ENCODE data around the gene HSPB7.
A peak's percentile ranks its signal among the peaks of the same experiment; 100 is the strongest.
"Not testable (repeated sequence)": the region's sequence is repeated elsewhere in the genome, so short reads cannot be mapped to it uniquely, and the experiment has no call there.

HSPB7 gene

DNA sequence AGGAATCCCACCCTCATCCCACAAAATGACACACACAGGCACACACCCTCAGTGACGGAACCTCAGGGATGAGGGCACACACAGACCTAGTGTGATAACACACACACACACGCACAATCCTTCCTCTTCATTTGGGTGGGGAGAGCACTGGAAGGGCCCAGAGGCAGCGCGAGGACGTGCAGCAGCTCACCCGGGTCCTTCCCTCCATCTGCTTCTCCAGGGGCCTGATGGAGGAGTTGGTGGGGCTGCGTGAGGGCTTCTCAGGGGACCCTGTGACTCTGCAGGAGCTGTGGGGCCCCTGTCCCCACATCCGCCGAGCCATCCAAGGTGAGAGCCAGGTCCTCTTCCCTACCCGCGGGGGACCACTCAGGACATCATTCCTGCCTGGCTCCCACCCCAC is 4.5 kb upstream of the HSPB7 start:
- no peak for DNase-seq (ENCODE audit: low read depth in 2 of 2)

DNA sequence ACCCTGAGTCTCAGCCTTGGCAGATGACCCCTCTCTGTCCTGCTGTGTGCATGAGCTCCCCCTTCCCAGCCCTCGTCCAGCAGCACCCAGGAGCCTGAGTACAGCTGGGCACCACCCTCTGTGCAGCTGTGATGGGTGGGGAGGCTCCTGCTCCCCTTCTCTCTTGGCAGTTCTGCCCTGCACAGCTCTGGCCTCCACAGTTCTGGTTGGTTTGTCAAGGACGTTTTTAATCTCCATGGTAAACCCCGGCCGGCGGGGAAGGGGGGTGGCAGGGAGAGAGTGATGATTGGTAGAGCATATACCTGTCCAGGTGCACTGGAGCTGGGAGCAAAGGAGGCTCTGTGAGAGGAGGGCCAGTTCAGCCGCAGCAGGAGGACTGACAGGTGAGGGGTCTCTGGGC is 3.8 kb upstream of the HSPB7 start, which contains the start of gene CLCNKA:
CLCNKA (plus strand) TSS at position 356 of the 400 bp plus-strand sequence. CDS start 584 bp downstream, outside the sequence.
- DNase-seq (ENCODE audit: low read depth in 2 of 2), result no peak

DNA sequence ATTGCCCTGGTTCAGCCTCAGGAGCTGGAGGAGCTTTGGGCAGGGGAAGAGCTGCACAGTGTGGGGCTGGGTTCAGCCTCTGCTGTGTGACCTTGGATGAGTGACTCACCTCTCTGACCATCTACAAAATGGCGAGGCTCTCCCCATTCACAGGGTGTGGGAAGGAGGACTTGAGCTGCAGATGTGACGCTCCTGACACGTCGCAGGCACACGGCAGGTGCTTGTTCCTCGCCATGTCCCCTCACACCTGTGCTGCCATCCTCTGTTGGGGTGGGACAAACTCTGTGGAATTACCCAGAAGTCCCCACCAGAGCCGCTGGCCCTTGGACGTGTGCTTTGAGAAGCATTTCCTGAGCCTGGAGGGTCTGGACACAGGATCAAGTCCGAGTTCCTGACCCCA is 3.0 kb upstream of the HSPB7 start:
- DNase-seq (ENCODE audit: low read depth in 2 of 2), result not testable (repeated sequence)

DNA sequence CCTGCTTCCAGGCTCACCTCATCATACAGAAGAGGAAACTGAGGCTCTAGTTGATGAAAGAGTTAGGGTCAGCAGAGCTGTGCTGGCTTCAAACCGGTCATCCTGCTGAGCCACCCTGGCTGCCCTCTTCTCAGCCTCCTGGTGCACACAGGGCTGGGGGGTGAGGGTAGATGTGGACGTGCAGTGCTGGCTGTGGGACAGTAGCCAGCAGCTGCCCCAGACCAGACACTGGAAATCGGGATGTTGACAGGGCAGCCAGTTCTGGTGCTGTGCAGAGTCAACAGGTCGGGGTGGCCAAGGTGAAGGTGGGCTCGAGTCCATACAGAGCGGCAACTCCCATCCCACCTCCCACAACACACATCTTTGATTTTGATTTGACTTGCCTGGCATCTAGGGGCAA is 2.5 kb upstream of the HSPB7 start:
- DNase-seq (ENCODE audit: low read depth in 2 of 2), result no peak

DNA sequence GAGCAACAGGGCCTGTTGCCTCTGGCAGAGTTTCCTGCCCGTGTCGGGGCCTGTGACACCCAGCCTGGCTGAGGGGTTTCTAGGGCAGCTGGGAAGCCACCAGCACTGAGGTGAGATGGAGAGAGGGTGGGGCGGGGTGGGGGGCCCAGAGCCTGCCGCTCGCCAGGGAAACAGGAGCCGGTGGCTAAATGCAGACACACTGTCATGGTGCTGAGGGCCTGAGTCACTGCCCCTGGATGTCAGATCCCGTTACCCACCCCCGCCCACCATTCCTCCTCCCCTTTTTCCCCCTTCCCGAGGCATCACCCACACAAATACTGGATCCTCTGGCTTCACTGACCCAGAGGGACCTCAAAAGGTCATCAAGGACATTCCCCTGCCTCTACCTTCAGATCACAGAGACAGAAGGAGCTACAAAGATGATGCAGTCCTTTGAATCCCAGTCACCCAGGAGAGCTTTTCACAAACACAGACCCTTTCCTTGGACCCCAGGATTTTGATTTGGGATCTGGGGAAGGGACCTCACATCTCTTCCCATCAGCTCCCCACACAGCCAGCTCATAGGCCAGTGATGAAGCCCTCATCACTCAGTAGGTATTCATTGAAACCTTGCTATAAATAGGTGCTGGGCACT is 1.9 kb upstream of the HSPB7 start:
- no peak for DNase-seq (ENCODE audit: low read depth in 2 of 2)

DNA sequence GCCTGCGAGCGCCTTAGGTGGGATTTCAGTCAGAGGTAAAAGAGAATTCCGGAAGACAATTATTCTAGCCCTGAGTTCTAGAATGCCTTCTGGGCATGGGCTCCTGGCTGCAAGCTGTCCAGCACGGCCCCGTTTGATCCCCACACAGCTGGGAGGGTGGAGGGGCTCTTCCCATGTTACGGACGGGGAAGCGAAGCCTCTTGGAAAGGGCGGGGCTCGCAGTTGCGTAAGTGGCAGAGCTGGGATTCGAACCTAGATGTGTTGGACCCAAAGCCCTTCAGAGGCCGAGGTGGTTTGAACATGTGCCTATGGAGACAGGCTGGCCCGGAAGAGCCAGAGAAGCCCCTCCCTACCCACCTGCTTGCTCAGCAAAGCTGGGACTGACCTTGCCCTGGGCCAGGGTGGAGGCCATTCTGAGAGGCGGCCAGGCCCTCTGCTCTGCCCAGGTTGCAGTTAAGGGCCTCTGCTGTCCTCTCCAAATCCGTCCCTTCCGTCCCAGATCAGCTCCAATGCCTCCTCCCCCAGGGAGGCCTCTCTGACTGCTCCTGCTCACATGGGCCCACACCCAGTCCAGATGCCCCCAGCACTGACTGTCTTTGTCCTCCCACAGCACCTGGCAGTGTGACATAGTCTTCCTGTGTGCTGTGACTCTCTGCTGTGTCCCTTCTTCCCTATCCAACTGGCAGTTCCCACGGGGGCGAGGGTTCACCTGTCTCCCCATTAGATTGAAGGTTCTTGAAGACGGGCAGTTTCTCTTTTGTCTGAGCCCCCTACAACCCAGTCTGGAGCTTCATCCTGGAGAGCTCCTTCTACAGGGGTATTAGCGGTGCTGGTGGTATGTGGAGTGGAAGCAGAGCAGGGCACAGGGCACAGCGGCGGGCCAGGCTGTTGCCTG is 1.2 kb upstream of the HSPB7 start:
- DNase-seq (ENCODE audit: low read depth in 2 of 2), result no peak

DNA sequence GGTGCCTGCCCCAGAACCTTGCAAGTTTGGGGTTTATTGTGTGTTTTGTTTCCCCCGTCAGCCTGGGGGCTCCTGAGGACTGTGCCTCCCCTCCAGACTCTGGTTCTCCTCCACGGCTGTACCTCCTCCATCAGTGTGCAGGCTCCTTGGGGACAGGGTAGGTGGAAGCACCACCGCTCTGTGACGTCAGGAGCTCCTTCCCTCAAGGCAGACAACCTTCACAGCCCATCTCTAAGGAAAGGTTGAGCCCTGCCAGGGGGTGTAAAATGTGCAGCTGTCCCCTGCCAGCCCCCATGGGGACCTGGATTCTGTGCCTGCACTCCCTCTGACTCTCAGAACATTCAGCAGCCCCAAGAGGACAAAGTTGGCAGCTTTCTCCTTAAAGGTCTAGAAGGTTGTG is 465 bp upstream of the HSPB7 start:
- no peak for DNase-seq (ENCODE audit: low read depth in 2 of 2)

DNA sequence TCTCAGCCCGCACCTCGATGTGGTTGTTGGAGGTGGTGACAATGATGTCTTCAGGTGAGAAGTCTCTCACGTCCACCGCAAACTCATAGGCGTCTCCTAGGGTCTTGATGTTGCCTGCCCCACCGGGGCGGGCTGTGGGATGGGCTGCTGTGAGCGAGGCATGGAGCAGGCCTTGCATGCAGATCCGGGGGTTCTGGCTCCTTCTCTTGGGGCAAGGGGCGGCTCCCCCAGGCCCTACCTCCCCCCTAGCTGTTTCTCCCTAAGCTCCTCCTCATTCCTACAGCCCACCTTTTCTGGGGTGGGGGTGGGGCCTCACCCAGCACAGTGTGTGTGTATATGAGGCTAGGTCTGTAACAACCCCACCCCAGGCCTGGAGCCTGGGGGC is 775 bp downstream of the HSPB7 start:
- no peak for DNase-seq (ENCODE audit: low read depth in 2 of 2)

DNA sequence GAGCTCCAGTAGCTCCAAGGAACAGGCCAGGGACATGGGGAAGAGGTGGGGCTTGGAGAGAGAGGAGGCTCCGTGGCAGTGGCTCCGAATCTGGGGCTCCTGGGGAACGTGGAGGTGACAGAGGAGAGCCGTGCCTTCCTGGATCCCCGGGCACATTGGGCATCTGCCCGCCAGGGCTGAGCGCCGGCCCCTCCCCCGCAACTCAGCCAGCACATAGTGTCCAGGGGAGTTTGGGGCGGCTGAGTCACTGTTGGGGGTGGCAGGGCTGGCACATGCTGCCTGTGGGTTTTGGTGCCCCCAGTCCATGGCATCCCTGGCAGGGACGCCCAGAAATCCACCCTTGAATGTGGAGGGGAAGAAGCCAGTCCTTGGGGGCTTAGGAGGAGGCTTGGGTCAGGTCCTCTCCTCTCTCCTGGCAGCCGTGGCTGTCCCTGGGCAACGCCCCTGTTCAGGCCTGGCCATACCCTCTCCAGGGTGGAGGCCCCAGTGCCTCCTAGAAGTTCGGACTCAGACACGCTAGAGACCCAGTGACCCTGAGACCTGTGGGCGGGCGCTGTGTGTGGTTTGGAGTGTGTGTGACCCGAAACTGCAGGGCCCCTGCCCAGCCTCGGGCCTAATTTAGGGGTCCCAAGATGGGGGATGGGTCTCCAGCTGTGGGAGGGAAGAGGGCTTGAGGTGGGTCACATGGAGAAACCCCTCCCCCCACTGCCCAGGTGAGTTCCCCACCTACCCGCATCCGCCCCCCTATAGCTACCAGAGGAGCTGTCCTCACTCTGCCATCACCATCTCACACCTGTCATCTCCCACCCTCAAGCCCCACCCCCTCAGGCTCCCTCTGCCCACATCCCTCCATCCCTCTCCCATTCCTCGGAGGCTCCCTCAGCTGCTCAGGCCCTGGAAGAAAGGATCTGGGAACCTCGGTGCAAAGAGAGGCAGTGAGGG is 1.6 kb downstream of the HSPB7 start:
- no peak for DNase-seq (ENCODE audit: low read depth in 2 of 2)

DNA sequence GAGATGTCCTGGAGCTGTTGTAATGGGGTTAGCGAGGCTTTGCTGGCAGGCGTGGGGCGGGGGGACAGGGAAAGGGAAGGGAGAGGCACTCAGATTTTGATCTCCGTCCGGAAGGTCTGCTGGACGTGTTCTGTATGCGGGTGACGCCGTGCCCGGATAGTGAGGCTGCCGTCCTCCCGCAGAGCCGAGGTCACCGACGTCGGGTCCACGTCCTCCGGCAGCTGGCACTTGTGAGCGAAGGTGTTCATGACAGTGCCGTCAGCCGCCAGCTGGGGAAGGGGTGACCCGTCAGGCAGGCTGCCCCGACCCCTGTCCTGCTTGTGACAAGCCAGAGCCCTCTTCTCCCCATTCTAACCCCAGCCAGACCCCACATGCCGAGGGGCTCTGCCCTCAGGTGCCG is 2.4 kb downstream of the HSPB7 start:
- DNase-seq (ENCODE audit: low read depth in 2 of 2), result no peak

DNA sequence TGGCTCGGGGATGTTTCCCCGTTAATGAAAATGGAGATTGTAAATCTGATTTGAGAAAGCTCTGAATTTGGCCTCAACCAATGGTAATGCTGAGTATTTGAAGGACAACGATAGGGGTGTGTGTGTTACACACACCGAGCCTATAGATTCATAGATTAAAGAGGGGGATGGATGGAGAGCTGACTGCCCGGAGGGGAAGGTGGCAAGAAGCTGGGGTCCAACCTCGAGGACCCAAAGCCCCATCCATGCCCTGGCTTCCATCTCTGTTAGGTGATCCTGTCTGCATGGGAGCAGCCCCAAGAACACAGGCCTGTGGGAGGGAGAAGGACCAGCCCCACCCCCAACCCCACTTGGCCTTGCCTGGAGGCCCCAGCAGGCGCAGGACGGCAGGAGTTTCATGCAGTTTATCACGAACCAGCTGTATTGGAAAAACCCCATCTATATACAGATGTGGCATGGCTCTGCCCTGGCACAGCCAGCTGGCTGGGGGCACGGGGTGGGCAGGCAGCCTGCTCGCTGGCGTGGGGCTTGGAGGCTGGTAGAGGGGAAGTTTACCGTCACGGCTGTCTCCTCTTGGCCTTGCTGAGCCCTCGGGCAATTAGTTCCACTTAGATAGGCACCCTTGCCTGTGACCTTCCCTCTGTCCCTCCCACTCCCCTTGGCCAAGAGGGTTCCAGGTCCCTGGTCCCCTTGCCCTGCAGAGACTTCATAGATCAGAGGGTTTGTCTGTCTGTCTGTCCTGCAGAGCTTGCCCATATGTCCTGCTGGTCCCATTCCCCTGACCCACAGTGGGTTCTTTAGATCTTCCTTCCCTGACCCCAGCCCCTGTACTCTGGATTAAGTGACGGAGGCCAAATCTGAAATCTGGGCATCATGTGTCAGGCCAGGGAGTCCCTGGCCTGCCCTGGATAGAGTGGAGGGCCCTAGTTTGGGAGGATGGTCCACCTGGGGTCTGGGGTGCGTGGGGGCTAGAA is 3.0 kb downstream of the HSPB7 start:
- no peak for DNase-seq (ENCODE audit: low read depth in 2 of 2)

DNA sequence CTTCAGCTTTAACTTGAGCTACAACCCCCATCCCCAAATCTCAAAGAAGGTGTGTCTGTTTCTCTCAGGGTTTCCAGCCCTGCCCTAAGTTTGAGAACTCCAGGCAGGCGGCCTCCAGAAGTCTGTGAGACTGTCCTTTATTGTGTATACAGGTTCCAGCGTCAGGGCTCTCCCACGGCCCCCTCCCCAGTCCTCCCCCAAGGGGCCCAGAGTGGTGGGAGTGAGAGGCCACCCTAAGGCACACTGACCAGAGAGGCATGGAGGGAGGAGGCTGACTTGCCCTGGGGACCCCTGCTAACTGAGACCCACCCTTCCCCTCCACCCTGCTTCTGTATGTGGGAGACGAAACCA is 4.0 kb downstream of the HSPB7 start:
- DNase-seq (ENCODE audit: low read depth in 2 of 2), result no peak

DNA sequence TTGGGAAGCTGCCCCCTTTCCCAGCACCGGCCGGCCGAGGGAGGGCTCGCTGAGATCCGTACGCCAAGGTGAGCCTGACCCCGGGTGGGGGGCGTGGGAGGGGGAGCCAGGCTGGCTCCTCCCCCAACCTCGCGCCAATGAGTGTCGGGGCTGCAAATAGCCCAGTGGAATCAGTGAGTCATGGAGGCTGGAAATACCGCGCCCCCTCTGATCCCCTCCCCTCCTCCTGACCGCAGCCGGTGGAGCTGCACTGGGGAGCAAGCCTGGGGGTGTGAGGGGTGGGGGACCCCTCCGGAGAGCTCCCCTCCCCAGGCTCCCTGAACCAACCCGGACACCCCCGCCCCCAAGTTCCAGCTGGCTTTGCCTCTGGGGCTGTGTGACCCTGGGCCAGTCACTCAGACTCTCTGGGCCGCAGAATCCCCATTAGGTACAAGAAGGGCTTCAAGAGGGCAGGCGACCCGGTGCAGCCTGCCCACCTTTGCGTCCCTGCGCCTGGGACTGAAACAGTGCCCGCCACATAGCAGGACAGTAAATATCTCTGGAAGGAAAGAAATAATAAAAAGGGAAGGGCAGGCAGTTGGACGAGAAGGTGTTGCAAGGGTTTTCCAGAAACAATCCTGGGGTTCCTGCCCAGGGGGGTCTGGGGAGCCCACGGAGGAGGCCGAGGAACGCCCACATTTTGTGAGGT is 4.5 kb downstream of the HSPB7 start:
- peak; percentile 38 to 60 for DNase-seq (ENCODE audit: low read depth in 2 of 2)

DNA sequence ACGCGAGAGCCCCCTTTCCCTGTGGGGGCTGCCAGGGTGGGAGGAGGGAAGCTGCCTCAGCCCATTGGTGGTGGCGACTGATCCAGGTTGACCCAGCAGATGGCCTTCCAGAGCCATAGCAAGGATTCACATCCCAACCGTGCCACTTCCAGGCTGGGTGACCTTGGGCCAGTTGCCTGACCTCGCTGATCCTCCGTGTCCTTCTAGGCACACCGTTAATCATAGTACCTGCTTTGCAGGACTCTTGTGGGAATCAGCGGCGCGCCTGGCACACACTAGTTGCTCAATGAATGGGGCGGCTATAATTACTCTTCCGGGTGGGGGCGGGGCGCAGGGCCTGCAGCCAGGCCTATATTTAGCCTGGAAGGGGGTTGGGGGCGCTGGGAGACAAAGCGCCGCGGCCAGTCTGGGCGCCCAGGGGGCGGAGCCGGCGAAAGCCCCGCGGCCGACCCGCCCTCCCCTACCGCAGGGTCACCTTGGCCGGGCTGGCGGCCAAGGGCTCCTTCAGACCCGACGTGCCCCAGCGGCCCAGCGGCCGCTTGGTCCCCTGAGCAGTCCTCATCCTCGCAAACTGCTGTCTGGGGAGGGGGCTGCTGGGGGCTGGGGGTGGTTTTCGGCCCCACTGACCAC is 5.1 kb downstream of the HSPB7 start:
- DNase-seq (ENCODE audit: low read depth in 2 of 2), result no peak

DNA sequence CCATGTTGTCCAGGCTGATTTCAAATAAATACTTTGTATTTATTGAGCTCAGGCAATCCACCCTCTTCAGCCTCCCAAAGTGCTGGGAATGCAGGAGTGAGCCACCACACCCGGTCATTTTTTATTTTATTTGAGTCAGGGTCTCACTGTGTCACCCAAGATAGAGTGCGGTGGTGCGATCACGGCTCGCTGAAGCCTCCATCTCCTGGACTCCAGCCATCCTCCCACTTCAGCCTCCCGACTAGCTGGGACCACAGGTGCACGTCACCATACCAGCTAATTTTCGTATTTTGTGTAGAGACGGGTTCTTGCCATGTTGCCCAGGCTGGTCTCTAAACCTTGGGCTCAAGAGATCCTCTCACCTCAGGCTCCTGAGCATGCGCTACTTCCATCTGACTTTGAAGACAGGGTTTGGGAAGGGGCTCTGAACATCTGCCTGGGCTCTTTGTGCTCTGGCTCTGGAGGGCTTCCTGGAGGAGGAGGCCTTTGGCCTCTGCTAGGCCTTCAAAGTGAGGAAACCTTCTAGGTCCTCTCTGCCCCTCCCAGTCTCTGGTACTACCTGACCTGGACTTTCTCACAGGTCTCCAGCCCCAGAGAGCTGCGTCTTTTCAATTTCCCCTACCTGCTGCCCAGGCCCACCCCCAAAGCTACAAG is 5.8 kb downstream of the HSPB7 start:
- no peak for DNase-seq (ENCODE audit: low read depth in 2 of 2)

DNA sequence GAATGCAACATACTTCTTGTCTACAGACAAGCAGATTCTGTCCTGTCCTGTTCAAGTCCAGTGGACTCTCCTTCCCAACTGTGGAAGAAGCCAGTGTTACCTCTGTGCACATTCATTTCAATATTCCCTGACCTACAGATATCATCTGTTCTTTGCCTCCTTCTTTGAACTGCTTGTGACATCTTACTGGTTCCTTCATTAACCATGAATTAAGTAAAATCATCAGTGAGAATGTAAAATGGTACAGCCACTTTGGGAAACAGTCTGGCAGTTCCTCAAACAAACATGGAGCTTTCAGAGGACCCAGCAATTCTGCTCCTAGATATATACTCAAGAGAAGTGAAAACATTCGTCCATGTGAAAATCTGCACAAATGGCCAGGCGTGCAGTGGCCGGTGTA is 7.0 kb downstream of the HSPB7 start:
- DNase-seq (ENCODE audit: low read depth in 2 of 2), result no peak

DNA sequence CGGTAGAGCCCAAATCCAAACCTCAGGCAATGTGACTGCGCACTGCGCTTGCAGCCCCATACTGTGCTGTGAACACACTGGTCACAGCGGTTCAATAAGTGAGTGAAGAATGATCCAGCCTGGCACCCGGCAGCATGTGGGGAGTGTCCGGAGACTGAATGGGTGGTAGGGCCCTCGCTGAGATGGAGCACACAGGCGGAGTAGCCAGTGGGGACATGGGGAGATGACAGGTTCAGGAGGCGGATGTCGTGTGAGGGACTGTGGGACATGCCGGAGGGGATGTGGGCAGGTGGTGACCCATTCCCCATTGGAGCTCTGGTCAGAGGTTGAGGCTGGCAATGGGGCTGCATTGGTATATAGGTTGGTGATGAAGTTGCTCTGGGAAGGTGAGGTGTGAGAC is 8.2 kb downstream of the HSPB7 start:
- DNase-seq (ENCODE audit: low read depth in 2 of 2), result no peak

DNA sequence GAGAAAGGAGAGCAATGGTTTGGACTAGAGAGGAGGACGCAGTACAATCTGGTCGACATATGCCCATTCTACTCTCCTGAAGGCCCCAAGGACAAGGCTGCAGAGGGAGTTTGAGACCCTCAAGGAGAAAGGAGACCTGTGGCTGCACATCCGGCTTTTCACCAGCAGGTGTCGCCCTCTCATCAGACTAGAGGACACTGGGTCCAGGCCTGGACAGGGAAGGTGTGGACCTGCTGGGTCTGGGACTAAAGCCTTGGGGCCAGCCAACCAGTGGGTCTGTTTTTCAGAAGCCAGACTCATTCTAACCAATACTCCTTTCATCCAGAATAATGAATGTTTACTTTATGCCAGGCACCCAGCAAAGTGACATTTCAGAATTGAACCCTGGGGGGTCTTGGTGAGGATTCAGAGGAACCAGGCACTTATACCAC is 8.8 kb downstream of the HSPB7 start:
- DNase-seq (ENCODE audit: low read depth in 2 of 2), result peak; percentile 56

DNA sequence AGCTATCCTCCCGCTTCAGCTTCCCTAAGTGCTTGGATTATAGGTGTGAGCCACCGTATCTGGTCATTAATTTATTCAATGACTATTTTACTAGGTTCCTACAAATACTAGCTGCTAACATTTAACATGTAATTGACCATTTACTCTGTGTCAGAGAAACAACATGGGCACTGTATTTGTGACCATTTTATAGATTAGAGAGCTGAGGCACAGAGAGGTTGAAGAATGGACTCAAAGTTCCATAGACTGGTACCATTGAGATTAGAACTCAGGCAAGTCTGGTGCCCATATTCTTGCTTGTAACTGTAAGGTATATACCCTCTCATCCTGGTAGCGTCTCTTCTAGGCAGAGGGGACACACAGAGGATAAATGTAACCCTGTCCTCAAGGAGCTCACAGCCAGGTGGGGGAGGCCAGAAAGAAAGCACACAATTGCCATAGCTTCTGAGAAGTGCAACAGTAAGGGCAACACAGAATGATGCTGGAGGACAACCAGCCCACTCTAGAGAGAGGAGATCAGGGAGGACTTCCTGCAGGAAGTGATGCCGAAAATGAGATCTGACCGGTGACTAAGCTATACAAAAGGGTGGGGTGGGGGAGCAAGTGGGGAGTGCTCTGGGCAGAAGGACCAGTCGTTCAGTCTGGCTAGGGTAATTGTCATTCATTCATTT is 10.0 kb downstream of the HSPB7 start:
- no peak for DNase-seq (ENCODE audit: low read depth in 2 of 2)

Measured in activated CD8-positive, alpha-beta memory T cell treated with anti-CD3 and anti-CD28 coated beads for 4 hours (primary cell).